CD4-positive, alpha-beta T cell treated with Interleukin-1 beta for 1 hour (primary cell): ENCODE measurements around the gene NBPF9.
"Not testable (repeated sequence)": the region's sequence is repeated elsewhere in the genome, so short reads cannot be mapped to it uniquely, and the experiment has no call there.

ENCODE experiments used
- DNase-seq, 2 donors: peaks; one replicate each; pipeline ENCODE4 v3.0.0-alpha.2; 2020 to 2022

NBPF9 gene

DNA sequence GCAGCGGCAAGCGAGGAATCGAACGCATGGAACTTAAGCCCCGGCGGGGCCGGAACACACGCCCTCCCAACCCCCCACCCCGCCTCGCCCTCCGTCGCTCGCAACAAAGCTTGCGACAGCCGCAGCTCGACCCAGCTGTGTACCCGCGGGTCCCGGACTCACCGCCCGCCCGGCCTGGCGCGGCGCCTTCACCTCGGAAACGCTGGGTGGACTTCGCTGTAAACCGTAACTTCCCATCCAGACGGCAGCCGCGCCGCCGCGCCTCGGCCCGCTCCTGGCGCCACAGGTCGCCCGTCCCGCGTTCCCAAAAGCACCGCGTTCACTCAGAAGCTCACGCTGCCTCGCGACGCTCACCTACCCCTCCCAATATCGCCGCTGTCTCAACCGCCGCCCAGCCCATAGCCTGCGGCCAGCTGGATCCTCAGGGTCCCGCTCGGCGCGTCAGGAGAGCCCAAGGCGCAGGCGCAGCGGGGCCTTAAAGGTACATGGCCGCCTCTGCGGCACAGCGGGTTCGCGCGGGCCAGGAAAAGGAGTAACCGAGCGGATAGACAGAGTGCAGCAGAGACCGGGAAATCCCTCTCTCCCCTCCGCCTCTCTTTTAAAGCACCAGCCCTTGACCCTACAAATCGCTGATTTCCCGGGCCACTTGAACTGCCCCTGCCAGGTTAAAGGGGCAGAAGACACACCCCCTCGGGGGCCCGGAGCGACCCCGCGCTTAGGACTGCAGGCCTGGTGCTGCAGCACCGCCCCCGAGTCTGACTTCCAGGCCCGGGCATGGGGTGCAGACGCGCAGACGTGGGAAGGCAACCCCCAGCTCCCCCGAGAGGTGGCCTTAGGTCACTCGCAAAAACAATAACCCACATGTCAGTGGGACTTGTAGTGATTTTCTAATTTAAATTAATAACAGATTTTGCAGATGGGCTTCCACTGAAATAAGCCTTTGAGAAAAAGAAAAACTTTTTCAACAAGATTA, at the start of gene NBPF9:
Gene NBPF9, minus strand, starts transcription at position 443 of the 973 bp plus-strand sequence. CDS start 21,412 bp downstream, outside the sequence.
- DNase-seq, result peak; percentile 56 to 64

DNA sequence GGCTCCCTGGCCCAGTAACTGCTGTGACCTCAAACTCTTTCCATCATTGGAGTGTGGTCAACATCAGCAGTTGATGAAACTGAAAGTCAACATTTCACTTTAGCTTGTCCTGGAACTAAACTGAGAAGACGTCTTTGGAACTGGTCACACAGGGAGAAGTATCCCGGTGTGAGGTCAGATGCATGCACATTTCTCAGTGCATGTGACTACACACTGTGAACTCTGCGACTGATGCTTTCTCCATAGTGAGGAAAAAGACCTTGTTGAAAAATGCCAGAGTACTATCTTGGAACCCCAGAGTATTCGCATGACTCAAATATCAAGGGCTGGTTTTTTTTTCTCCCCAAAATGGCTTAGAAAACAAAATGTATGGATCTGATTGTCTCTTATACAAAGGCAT, 46.6 kb upstream of the NBPF9 start:
- DNase-seq, result not testable (repeated sequence)

- not testable (repeated sequence) for DNase-seq
These were observed 34.2 kb upstream of the NBPF9 start for GRCh38 chr1:149137585-149137984.

GRCh38 chr1:149130938-149131337, 27.6 kb upstream of the NBPF9 start:
- DNase-seq, result not testable (repeated sequence)

- not testable (repeated sequence) for DNase-seq
These were observed 25.9 kb upstream of the NBPF9 start for GRCh38 chr1:149129245-149129644.

DNA sequence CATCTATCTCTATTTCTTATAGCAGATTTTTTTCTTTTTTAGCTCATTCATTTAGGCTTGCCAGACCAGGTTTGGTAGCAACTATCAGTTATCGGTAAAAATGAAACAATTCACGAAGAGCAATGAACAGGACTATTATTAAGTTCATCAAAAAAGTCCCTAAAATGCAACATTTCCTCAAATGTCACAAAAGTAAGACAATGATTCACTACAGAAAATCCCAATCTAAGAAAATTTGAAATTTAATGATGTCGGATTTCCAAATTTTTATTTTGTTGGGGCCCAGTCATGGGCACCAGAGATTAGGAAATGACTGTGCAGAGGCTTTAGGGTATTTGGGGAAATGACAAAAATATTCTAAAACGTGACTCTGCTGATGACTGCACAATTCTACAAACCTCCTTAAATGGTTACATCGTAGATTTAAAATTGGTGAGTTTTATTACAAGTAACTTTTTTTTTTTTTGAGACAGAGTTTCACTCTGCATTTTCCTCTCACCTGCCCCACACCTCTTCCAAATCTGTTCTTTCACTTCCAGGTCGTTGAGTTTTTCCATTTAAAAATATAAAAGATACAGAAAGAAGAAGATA, 23.3 kb upstream of the NBPF9 start:
- not testable (repeated sequence) for DNase-seq

- peak; percentile 7 to 27 for DNase-seq
These were observed 20.9 kb upstream of the NBPF9 start for GRCh38 chr1:149123948-149124926.

DNA sequence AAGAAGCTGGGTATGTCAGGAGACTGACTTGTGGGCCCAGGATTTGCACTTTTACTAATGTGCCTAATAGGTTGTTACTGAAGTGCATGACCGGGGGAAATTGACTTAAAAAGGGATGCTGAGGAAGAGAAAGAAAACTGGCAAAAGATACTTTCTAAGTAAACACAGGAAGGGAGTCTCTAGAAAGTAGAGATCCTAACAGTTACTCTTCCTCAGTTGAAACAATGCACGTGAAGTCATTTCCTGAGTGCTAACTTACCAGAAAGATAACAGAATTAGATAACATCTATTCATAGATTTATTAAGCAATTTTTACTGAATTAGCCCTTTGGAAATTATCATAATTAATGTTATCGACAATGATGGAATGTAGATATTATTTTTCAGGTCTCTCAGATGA, 9.5 kb upstream of the NBPF9 start:
- DNase-seq, result not testable (repeated sequence)

DNA sequence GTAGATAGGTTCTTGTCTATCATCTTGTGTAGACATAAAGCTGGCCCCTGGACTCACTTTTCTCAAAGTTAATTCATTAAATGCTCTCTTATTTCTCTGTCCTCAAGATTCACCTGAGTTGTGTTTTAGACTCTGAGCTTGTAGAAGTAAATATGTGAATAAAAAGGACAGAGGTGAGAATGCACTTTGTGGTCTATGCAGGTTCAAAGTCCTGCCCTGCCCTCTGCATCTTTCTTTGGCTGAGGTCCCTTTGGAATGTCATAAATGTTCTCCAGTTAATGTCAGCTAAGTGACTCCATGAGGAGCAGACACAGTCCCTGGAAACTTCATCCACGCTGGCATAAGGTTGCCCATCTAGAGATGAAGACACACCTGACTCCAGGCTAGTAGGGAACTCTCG, 7.0 kb upstream of the NBPF9 start:
- not testable (repeated sequence) for DNase-seq

DNA sequence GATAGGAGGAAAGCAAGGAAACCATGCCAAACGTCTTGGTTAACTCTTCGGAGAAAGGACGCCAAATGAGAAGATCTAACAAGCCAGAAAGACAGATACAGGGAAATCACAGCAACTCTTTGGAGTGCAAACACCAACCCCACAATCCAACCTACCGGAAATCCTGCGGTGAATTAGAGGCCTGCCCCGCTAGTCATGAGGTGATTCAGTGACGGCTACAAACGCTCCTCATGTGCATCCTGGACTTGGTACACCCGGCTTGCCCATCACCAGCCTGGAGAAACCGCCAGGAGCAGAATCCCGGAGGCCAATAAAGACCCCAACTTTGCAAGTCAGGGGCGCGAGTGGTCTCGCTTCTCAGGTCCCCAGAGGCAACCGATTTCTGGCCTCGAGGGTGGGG, 777 bp downstream of the NBPF9 start:
- peak; percentile 46 to 48 for DNase-seq

DNA sequence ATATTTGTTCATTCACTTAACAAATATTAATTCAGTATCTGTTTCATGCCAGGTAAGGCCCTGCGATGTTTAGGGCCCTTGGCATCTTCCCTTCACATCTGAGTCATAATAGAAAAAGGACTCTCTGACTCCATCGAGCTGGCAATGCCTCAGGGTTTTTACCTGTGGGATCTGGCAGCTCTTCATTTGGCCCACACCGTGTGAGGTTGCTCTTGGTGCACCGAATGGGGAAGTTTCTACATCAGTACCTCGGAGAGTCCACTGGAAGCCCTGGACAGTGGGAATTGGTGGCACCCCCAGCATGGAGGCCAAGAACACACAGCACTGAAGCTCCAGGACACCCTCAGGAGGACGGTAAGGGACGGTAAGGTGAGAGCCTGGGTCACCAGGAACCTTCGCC, 5.1 kb downstream of the NBPF9 start:
- not testable (repeated sequence) for DNase-seq

- DNase-seq, result not testable (repeated sequence)
These were observed 10.2 kb downstream of the NBPF9 start for GRCh38 chr1:149093155-149093554.

DNA sequence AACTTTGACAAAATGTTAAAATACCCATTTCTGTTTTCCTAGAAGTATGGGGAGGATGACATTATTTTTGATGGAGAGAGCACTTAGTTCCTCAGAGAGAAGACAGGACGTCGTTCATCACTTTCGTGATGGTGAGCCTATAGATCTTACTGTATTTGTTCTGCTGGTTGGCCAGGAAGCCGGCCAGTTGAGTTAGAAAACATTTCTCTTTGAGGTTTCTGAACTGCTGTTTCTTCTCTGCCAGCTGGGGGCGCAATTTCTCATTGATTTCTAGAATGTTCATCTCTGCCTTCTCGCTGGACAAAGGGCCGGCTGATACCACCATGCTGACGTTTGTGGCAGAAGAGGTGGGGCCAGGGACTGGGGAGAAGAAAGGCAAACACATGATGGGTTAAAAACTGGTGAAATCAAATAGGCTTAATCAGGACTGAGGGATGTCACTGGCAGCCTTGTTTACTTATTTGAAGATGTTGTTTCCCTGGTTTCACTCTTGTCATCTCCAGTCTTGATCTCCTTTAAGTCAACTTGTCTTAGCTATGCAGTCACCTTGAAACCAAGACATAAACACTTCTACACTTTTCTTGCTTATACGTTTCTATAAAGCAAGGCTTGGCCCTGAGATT, 27.7 kb downstream of the NBPF9 start:
- not testable (repeated sequence) for DNase-seq

DNA sequence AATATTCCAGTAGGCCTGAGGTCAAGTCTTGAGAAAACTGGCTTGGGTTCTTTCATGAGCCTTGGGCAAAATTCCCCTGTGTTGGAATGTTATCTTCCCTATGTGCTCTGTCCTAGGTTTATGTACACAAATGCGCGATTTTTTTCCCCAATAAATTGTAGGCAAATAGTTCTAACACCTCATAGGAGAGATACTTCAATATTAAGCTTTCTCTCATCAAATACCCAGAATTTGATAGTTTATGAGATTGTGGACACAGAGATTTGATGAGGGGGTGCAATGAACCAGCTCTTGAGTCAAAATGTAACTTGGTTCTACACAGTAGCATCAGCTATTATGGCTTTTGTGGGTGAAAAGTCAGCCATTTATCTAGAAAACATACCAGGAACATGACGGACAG, 38.7 kb downstream of the NBPF9 start:
- not testable (repeated sequence) for DNase-seq

GRCh38 chr1:149043056-149043455, 60.3 kb downstream of the NBPF9 start:
- DNase-seq, result not testable (repeated sequence)

DNA sequence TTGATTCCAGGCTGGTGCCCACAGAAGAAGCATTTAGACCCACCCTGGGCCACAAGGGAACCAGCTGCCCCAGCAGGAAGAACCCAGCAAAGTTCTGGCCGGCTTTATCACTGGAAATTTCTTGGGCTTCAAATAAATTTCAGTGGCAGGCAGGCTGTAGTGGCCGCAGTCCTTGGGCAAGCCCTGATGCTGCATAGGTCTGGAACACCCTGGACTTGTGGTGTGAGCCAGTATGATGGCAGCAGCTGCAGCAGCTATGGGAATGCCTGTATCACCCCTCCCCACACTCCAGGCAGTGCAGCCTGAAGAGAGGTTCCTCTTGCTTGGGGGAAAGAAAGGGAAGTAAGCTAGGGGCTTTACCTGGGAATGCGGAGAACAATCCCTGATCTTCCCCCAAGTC, 69.4 kb downstream of the NBPF9 start:
- not testable (repeated sequence) for DNase-seq

GRCh38 chr1:149024327-149024726, 79.0 kb downstream of the NBPF9 start:
- not testable (repeated sequence) for DNase-seq

DNA sequence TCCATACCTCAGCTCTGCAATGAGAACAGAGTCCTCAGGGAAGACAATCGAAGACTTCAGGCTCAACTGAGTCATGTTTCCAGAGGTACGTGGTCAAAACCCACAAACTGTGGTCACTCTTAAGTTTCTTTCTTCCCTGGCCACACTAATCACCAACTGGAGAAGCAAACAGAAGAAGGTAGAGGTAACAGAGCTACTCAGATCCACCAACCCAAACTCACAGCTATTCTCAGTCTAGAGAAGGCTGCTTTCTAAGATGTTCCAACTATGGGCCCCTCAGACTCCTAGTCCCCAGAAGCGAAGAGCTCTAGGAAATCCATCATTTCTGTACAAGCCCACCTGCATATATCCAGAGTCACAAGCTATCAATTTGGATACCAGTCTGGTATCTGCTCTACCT, 84.8 kb downstream of the NBPF9 start:
- DNase-seq, result not testable (repeated sequence)

GRCh38 chr1:149016626-149017025, 86.7 kb downstream of the NBPF9 start:
- DNase-seq, result not testable (repeated sequence)

- not testable (repeated sequence) for DNase-seq
These were observed 87.8 kb downstream of the NBPF9 start for GRCh38 chr1:149015522-149015921.

GRCh38 chr1:149013513-149013912, 89.8 kb downstream of the NBPF9 start:
- not testable (repeated sequence) for DNase-seq

- not testable (repeated sequence) for DNase-seq
These were observed 90.8 kb downstream of the NBPF9 start for GRCh38 chr1:149012599-149012998.
